ENCODE data around the gene ZBTB38. TPM values are rescaled to one million over a fixed set of nuclear protein-coding genes. Genes with fewer than 3 reads are reported as not detected.

ZBTB38 gene
- polyA plus RNA-seq, 4 donors, result 11.9 to 186 (median 21.8) TPM

DNA sequence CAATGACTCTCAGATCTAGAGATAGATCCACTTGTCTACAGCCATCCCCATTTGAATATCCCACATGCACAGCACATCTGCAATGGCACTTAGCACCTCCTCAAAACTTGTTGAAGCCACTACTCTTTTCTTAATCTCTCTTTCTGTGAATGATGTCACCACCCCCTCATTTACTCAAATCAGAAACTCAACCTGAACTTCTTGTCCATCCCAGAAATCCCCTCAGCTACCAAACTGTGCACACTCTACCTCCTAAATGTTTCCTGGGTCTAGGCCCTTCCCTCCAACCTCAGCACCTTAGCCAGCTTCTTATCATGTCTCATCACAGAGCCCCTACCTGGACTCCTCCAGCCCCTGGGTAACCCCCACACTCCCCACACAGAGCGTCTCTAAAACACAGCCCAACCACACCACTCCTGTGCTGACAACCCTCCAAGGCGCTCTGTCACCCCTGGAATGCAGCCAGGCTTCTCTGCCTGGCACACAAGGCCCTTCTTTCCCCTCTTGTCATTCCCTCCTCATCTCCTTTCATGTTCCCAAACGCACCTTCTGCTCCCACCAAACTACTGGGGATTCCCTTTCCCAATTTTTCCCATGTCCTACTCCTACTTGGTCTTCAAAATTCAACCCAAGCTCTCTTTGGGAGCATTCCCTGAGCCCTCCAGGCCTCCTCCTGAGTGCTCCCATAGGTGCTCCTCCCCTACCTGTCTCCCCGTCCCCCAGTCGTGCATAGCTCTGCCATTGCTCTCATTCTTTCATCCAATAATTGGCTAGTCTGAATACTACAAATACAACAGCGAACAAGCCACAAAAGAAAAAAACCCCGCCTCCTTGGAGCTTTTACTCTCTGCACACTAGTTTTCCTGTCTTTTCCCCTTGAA lies 39.8 kb upstream of the ZBTB38 start:
- Histone ChIP-seq H3K36me3 (ENCODE audit: control insufficient read depth in 3 of 3, insufficient read depth in 2 of 3, low read depth in 1 of 3, low read length in 3 of 3) (peaks cover 0 to 35% (median 0%) of the 10 kb centered on the region in 3 donors), H3K4me1 (ENCODE audit: control insufficient read depth in 3 of 3, insufficient read depth in 2 of 3, low read depth in 1 of 3, low read length in 2 of 3) (peaks cover 14 to 66% (median 18%) of the 10 kb centered on the region in 3 donors), H3K27ac (ENCODE audit: low read depth in 1 of 3, low read length in 2 of 3) (peak overlapping the region in 1 of 3 donors; percentile 91), H3K27me3 (ENCODE audit: control insufficient read depth in 3 of 3, insufficient read depth in 3 of 3, low read length in 3 of 3) (no peaks in the 10 kb centered on the region), H3K4me3 (ENCODE audit: low read depth in 1 of 3, low read length in 3 of 3) (no peak overlapping the region), H3K9me3 (ENCODE audit: control insufficient read depth in 2 of 2, insufficient read depth in 1 of 2, low read depth in 1 of 2, low read length in 1 of 2) (no peaks in the 10 kb centered on the region)
- 45 to 70% (median 57%) methylated on average over 7 of the region's 7 CpGs for WGBS, 3 donors
- DNase-seq, result peak in 1 of 2 donors; percentile 24
- no peak for FAIRE-seq

DNA sequence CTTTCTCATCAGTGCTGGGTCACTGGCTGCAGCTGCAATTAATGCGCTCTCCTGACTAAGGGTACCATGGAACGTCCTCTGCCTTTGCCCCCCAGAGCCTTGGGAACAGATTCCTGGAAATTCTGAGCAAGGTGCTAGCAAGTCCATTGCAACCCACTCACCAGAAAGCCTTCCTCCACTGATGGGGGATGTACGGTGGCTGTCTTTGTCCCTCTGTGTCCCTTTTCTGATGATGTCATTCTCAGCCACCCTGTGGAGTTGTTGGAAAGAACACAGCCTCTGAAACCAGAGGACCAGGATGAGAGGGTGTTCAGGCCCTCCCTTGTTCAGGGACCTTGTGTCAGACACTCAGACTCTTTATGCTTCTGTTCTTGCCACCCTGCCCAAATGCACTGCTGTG lies 38.1 kb upstream of the ZBTB38 start:
- H3K27me3 ChIP-seq (ENCODE audit: control insufficient read depth in 3 of 3, insufficient read depth in 3 of 3, low read length in 3 of 3), result no peaks in the 10 kb centered on the region
- no peaks in the 10 kb centered on the region for H3K9me3 ChIP-seq (ENCODE audit: control insufficient read depth in 2 of 2, insufficient read depth in 1 of 2, low read depth in 1 of 2, low read length in 1 of 2)
- peaks cover 14 to 75% (median 18%) of the 10 kb centered on the region in 3 donors for H3K4me1 ChIP-seq (ENCODE audit: control insufficient read depth in 3 of 3, insufficient read depth in 2 of 3, low read depth in 1 of 3, low read length in 2 of 3)
- H3K36me3 ChIP-seq (ENCODE audit: control insufficient read depth in 3 of 3, insufficient read depth in 2 of 3, low read depth in 1 of 3, low read length in 3 of 3), result peaks cover 0 to 41% (median 0%) of the 10 kb centered on the region in 3 donors
- DNase-seq (no peak), FAIRE-seq (no peak)
- WGBS, 3 donors, result 91 to 95% (median 95%) methylated on average over 3 of the region's 3 CpGs
- no peak overlapping the region for H3K4me3 ChIP-seq (ENCODE audit: low read depth in 1 of 3, low read length in 3 of 3)
- peak overlapping the region in 1 of 3 donors; percentile 83 for H3K27ac ChIP-seq (ENCODE audit: low read depth in 1 of 3, low read length in 2 of 3)

DNA sequence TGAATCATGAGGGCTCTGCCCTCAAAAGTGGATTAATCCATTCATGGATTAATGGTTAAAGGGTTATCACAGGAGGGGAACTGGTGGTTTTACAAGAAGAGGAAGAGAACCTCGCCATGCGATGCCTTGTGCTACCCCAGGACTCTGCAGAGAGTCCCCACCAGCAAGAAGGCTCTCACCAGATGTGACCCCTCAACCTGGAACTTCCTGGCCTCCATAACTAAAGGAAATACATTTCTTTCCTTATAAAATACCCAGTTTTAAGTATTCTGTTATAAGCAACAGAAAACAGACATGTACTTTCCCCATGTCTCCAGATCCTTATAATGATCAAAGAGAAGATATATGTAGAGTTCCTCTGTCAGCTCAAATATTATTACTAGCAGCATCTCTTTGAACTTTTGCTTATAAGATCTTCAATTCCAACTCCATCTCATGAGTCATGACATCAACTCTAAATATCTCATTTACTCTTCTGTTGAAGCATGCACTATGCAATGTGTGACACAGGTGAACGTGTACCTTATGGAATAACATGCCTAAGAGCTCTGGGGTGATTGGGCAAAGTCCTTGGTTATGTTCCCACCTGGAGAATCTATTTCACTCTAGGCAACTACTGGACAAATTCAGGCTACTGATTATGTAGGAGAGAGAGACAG lies 37.5 kb upstream of the ZBTB38 start:
- DNase-seq, result peak; percentile 58 to 66
- H3K27ac ChIP-seq (ENCODE audit: low read depth in 1 of 3, low read length in 2 of 3), result peak overlapping the region in 2 of 3 donors; percentile 13 to 83
- FAIRE-seq, result no peak
- H3K4me3 ChIP-seq (ENCODE audit: low read depth in 1 of 3, low read length in 3 of 3), result no peak overlapping the region
- H3K9me3 ChIP-seq (ENCODE audit: control insufficient read depth in 2 of 2, insufficient read depth in 1 of 2, low read depth in 1 of 2, low read length in 1 of 2), result no peaks in the 10 kb centered on the region
- WGBS, 3 donors, result 68 to 77% (median 75%) methylated on average over 3 of the region's 3 CpGs
- no peaks in the 10 kb centered on the region for H3K27me3 ChIP-seq (ENCODE audit: control insufficient read depth in 3 of 3, insufficient read depth in 3 of 3, low read length in 3 of 3)
- peaks cover 14 to 81% (median 18%) of the 10 kb centered on the region in 3 donors for H3K4me1 ChIP-seq (ENCODE audit: control insufficient read depth in 3 of 3, insufficient read depth in 2 of 3, low read depth in 1 of 3, low read length in 2 of 3)
- H3K36me3 ChIP-seq (ENCODE audit: control insufficient read depth in 3 of 3, insufficient read depth in 2 of 3, low read depth in 1 of 3, low read length in 3 of 3), result peaks cover 0 to 45% (median 0%) of the 10 kb centered on the region in 3 donors

DNA sequence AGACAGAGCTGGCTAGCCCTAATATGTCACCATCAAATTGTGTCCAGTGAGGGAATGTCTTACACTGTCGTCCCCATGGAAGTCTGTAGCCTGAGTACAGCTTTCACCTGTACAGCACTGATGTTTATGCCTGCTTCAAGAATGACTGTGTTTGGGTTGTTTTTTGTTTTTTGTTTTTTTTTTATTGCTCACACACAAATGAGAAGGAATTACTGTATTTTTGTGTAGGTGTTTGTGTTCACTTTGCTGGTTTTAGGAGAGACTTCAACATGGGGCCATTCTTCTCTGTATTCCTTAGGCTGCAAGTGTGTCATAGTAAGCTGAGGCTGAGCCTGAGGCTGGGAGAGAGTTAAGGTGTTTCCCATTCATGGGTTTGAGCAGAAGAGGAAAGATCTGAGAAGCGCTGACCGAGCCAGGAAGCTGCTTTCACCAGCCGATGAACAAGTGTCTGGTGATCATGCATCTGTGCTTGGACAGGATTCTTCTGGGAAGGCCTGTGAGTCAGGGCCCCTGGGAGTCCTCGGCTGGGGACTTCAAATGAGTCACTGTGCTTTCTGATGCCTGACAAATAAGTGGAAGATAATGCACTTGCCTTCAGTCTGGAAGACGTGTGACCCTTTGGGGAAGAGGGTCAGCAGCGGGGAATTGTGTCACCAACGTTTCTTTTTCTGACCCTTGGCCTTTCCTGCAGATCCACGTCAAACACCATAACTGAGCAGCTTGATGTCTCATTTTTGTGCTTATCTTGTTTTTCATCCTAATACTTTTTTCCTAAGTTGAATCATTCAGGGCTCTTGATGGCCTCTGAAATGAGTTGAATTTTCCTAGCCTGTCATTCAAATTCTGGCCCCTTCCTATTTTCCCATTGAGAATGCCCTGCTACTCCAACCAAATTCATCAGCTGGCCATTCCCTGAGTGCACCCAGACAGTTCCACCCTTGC lies 36.7 kb upstream of the ZBTB38 start:
- Histone ChIP-seq H3K27ac (ENCODE audit: low read depth in 1 of 3, low read length in 2 of 3) (peak overlapping the region in 2 of 3 donors; percentile 68 to 83), H3K27me3 (ENCODE audit: control insufficient read depth in 3 of 3, insufficient read depth in 3 of 3, low read length in 3 of 3) (no peaks in the 10 kb centered on the region), H3K4me1 (ENCODE audit: control insufficient read depth in 3 of 3, insufficient read depth in 2 of 3, low read depth in 1 of 3, low read length in 2 of 3) (peaks cover 14 to 87% (median 18%) of the 10 kb centered on the region in 3 donors), H3K9me3 (ENCODE audit: control insufficient read depth in 2 of 2, insufficient read depth in 1 of 2, low read depth in 1 of 2, low read length in 1 of 2) (no peaks in the 10 kb centered on the region), H3K36me3 (ENCODE audit: control insufficient read depth in 3 of 3, insufficient read depth in 2 of 3, low read depth in 1 of 3, low read length in 3 of 3) (peaks cover 0 to 50% (median 0%) of the 10 kb centered on the region in 3 donors), H3K4me3 (ENCODE audit: low read depth in 1 of 3, low read length in 3 of 3) (no peak overlapping the region)
- FAIRE-seq (no peak), DNase-seq (peak; percentile 61 to 70)
- WGBS, 3 donors, result 21 to 51% (median 38%) methylated on average over 9 of the region's 9 CpGs

DNA sequence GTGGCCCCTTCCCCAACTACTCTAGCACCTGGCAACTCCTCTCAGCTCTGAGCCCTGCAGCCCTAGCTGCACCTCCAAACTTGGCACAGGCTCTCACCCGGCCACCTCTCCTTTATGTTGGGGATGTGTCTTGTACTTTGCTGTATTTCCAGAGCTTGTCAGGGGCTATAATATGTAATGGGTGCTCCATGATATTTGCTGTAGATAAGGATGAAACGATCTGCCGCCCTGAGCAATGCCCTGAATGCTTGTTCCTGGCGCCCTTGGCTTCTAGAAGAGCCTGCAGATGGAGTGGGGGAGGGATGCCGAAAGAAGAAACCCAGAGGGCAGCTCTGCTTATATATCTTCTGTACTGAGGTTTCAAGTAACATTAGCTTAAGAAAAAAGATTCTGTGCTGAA lies 35.9 kb upstream of the ZBTB38 start:
- FAIRE-seq (no peak), DNase-seq (peak; percentile 65 to 72)
- no peak overlapping the region for H3K4me3 ChIP-seq (ENCODE audit: low read depth in 1 of 3, low read length in 3 of 3)
- H3K27me3 ChIP-seq (ENCODE audit: control insufficient read depth in 3 of 3, insufficient read depth in 3 of 3, low read length in 3 of 3), result no peaks in the 10 kb centered on the region
- H3K36me3 ChIP-seq (ENCODE audit: control insufficient read depth in 3 of 3, insufficient read depth in 2 of 3, low read depth in 1 of 3, low read length in 3 of 3), result peaks cover 0 to 48% (median 0%) of the 10 kb centered on the region in 3 donors
- H3K9me3 ChIP-seq (ENCODE audit: control insufficient read depth in 2 of 2, insufficient read depth in 1 of 2, low read depth in 1 of 2, low read length in 1 of 2), result no peaks in the 10 kb centered on the region
- H3K27ac ChIP-seq (ENCODE audit: low read depth in 1 of 3, low read length in 2 of 3), result peak overlapping the region in 2 of 3 donors; percentile 15 to 83
- peaks cover 15 to 87% (median 20%) of the 10 kb centered on the region in 3 donors for H3K4me1 ChIP-seq (ENCODE audit: control insufficient read depth in 3 of 3, insufficient read depth in 2 of 3, low read depth in 1 of 3, low read length in 2 of 3)
- 18 to 62% (median 44%) methylated on average over 5 of the region's 5 CpGs for WGBS, 3 donors

DNA sequence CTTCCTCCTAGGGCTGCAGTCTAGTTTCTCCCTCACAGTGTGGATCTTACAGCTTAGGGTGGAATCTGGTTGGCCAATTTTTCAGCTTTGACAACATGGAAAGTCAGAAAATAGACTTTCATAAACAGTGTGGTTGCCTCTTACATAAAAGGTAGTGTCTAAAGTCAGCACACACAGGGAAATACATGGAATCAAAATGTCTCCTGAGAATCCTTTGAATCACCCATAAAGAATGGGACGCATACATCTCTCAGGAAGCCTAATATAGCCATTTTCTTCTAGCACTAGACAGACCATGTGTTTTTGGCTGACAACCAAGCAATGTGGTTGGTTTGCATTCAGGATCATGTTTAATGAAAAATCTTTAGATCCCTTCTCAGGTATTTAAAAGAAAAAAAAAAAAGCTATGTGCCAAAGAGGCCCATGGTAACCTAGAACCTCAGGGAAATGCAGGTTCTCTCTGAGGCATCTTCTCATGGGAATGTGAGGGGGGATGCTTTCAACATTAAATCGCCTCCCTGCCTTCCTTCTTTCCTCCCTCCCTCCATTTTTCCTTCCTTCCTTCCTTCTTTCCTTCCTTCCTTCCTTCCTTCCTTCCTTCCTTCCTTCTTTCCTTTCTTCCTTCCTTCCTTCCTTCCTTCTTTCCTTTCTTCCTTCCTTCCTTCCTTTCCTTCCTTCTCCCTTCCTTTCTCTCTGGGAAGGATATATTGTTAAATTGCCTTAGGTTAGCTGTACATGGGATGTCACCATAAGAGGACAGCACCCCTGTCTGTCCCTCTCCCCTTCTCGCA lies 34.3 kb upstream of the ZBTB38 start:
- H3K36me3 ChIP-seq (ENCODE audit: control insufficient read depth in 3 of 3, insufficient read depth in 2 of 3, low read depth in 1 of 3, low read length in 3 of 3), result peaks cover 0 to 39% (median 0%) of the 10 kb centered on the region in 3 donors
- peak overlapping the region in 1 of 3 donors; percentile 83 for H3K27ac ChIP-seq (ENCODE audit: low read depth in 1 of 3, low read length in 2 of 3)
- H3K9me3 ChIP-seq (ENCODE audit: control insufficient read depth in 2 of 2, insufficient read depth in 1 of 2, low read depth in 1 of 2, low read length in 1 of 2), result no peaks in the 10 kb centered on the region
- H3K4me3 ChIP-seq (ENCODE audit: low read depth in 1 of 3, low read length in 3 of 3), result no peak overlapping the region
- 95 to 98% (median 96%) methylated on average over 3 of the region's 3 CpGs for WGBS, 3 donors
- DNase-seq (no peak), FAIRE-seq (no peak)
- H3K4me1 ChIP-seq (ENCODE audit: control insufficient read depth in 3 of 3, insufficient read depth in 2 of 3, low read depth in 1 of 3, low read length in 2 of 3), result peaks cover 10 to 73% (median 20%) of the 10 kb centered on the region in 3 donors
- no peaks in the 10 kb centered on the region for H3K27me3 ChIP-seq (ENCODE audit: control insufficient read depth in 3 of 3, insufficient read depth in 3 of 3, low read length in 3 of 3)

DNA sequence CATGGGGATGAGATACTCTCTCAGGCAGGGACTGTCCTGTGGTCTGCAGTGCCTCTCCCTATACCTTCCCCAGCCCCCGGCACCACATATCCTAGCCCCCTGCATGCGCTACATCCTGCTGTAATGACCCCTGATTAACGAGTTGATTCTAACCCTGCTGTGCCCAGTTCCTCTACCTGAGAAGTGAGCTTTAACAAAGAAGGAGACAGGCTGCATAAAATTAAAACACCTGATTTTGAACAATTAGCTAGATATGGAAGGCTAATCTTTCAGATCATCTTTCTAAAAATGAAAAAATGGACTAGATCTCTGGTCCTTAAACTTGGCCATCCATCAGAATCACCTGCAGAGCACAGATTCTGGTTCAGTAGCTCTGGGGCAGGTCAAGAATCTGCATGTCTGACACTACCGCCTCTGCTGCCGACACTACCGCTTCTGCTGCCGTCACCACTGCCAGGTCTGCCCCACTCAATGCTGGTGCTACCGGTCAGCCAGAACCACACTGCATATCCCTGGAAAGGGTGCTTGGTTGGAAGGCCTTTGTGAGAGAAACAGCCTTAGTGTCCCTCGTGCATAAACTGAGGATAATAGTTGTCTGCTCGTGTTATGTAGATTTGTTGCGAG lies 33.6 kb upstream of the ZBTB38 start:
- Histone ChIP-seq H3K27ac (ENCODE audit: low read depth in 1 of 3, low read length in 2 of 3) (no peak overlapping the region), H3K4me3 (ENCODE audit: low read depth in 1 of 3, low read length in 3 of 3) (no peak overlapping the region), H3K27me3 (ENCODE audit: control insufficient read depth in 3 of 3, insufficient read depth in 3 of 3, low read length in 3 of 3) (no peaks in the 10 kb centered on the region), H3K9me3 (ENCODE audit: control insufficient read depth in 2 of 2, insufficient read depth in 1 of 2, low read depth in 1 of 2, low read length in 1 of 2) (no peaks in the 10 kb centered on the region), H3K36me3 (ENCODE audit: control insufficient read depth in 3 of 3, insufficient read depth in 2 of 3, low read depth in 1 of 3, low read length in 3 of 3) (peaks cover 0 to 41% (median 0%) of the 10 kb centered on the region in 3 donors), H3K4me1 (ENCODE audit: control insufficient read depth in 3 of 3, insufficient read depth in 2 of 3, low read depth in 1 of 3, low read length in 2 of 3) (peaks cover 10 to 69% (median 20%) of the 10 kb centered on the region in 3 donors)
- DNase-seq, result no peak
- no peak for FAIRE-seq
- 92 to 95% (median 94%) methylated on average over 11 of the region's 11 CpGs for WGBS, 3 donors

All from small intestine (tissue), 7 donors.